Gastroesophageal sphincter (tissue), 3 donors: Measurements from ENCODE around the gene C10orf53.

ENCODE experiments used
- POLR2A ChIP-seq, 2 donors: fragments of 450-650 bp; IDR thresholded peaks; one replicate each; pipeline ENCODE4 v1.6.1; 2017; ENCODE audit warnings: antibody characterized with exemption in 2 of 2, mild to moderate bottlenecking in 2 of 2, moderate library complexity in 1 of 2
- TF ChIP-seq, protein P1 (sequence below), 4 experiments: fragments of 200-600 bp in 2 of 4; fragments of 450-650 bp in 2 of 4; sonication (generic) in 1 of 4; IDR thresholded peaks; one replicate each; pipeline ENCODE4 v1.5.1; 2017 to 2019; ENCODE audit warnings: antibody characterized with exemption in 4 of 4, mild to moderate bottlenecking in 2 of 4, moderate library complexity in 2 of 4

DNA sequence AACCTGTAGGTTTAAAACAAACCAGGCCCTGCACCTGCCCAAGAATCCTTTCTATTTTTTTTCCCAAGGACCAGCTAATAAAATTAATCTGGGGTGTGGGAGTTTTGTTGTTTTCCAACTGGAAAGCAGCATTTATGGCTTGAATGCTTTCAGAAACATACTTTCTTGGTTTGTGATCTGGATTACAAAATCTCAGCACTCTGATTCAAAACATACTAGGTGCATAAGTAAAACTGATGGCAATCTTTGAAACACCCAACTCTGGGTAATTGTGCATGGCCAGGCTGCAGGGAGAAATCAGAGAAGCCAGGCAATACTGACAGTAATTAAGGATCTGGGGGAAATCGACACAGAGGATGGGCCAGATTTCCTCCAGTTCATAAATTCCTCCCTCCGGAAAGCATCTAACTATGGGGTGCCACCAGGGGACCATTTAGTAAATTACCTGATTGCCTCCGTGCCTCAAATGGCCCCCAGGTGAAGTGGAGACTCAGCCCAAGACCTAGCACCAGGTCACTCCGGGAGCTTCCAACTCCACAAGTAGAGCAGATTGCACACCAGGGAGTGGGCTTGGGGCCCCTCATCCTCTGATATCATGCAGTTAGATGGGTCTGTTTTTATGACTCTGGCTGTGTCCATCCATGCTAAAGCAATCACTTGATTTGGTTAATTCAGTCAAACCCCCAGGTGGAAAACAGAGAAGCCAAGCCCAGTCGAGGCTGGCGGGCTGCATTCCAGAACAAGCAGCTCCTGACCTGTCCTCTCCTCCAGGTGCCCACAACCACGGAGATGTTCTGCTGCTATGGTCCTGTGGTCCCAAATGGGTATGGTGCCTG, 15.2 kb upstream of the C10orf53 start:
- TF ChIP-seq, protein P1, sequence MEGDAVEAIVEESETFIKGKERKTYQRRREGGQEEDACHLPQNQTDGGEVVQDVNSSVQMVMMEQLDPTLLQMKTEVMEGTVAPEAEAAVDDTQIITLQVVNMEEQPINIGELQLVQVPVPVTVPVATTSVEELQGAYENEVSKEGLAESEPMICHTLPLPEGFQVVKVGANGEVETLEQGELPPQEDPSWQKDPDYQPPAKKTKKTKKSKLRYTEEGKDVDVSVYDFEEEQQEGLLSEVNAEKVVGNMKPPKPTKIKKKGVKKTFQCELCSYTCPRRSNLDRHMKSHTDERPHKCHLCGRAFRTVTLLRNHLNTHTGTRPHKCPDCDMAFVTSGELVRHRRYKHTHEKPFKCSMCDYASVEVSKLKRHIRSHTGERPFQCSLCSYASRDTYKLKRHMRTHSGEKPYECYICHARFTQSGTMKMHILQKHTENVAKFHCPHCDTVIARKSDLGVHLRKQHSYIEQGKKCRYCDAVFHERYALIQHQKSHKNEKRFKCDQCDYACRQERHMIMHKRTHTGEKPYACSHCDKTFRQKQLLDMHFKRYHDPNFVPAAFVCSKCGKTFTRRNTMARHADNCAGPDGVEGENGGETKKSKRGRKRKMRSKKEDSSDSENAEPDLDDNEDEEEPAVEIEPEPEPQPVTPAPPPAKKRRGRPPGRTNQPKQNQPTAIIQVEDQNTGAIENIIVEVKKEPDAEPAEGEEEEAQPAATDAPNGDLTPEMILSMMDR (IDR thresholded peaks at IDR 0.05) = no peak
- TF ChIP-seq POLR2A (IDR thresholded peaks at IDR 0.05) = no peak
